SK-N-SH treated with all-trans-retinoic acid at 6 μM for 48 hours (cell line): ENCODE measurements around the gene SPTB.

ENCODE experiments used
- ARNTL ChIP-seq: fragments of 450-650 bp; formaldehyde crosslinking; IDR thresholded peaks from 2 replicates; pipeline ENCODE4 v1.5.0; 2020; ENCODE audit warnings: low read depth, mild to moderate bottlenecking, moderate library complexity, borderline replicate concordance
- BACH2 ChIP-seq: fragments of 250-450 bp; sonication (Bioruptor Pico); IDR thresholded peaks from 2 replicates; pipeline ENCODE4 v1.9.0; 2021; ENCODE audit warnings: mild to moderate bottlenecking, borderline replicate concordance
- ESRRG ChIP-seq: fragments of 250-450 bp; sonication (Bioruptor Pico); IDR thresholded peaks from 2 replicates; pipeline ENCODE4 v1.6.1; 2021; ENCODE audit warnings: mild to moderate bottlenecking
- ISL1 ChIP-seq: fragments of 250-450 bp; sonication (Bioruptor Pico); IDR thresholded peaks from 2 replicates; pipeline ENCODE4 v2.1.2; 2022; ENCODE audit warnings: mild to moderate bottlenecking, moderate library complexity
- OSR1 ChIP-seq: fragments of 250-450 bp; sonication (Bioruptor Pico); IDR thresholded peaks from 2 replicates; pipeline ENCODE4 v1.8.0; 2022; ENCODE audit warnings: moderate library complexity, mild to moderate bottlenecking, inconsistent platforms
- RARB ChIP-seq: fragments of 250-450 bp; sonication (Bioruptor Pico); IDR thresholded peaks from 2 replicates; pipeline ENCODE4 v1.8.0; 2021; ENCODE audit warnings: mild to moderate bottlenecking, moderate library complexity
- ZC3H10 ChIP-seq: fragments of 250-450 bp; sonication (Bioruptor Pico); IDR thresholded peaks from 2 replicates; pipeline ENCODE4 v1.5.1; 2021; ENCODE audit warnings: mild to moderate bottlenecking, moderate library complexity
- ZFP30 ChIP-seq: fragments of 450-650 bp; formaldehyde crosslinking; IDR thresholded peaks from 2 replicates; pipeline ENCODE4 v1.5.0; 2022; ENCODE audit warnings: mild to moderate bottlenecking, moderate library complexity
- ZNF70 ChIP-seq: fragments of 450-650 bp; formaldehyde crosslinking; IDR thresholded peaks from 2 replicates; pipeline ENCODE4 v1.5.0; 2020; ENCODE audit warnings: mild to moderate bottlenecking, moderate library complexity
- TF ChIP-seq, protein P1 (sequence below): fragments of 250-450 bp; sonication (Bioruptor Pico); IDR thresholded peaks from 2 replicates; pipeline ENCODE4 v1.5.1; 2020; ENCODE audit warnings: low read depth, mild to moderate bottlenecking, moderate library complexity
- TF ChIP-seq, protein P2 (sequence below): fragments of 250-450 bp; sonication (Bioruptor Pico); IDR thresholded peaks from 2 replicates; pipeline ENCODE4 v1.8.0; 2020; ENCODE audit warnings: mild to moderate bottlenecking, moderate library complexity, borderline replicate concordance
- TF ChIP-seq, protein P3 (sequence below): fragments of 250-450 bp; sonication (Bioruptor Pico); IDR thresholded peaks from 2 replicates; pipeline ENCODE4 v1.5.1; 2021; ENCODE audit warnings: mild to moderate bottlenecking, moderate library complexity
- TF ChIP-seq, protein P4 (sequence below): fragments of 250-450 bp; sonication (Bioruptor Pico); IDR thresholded peaks from 2 replicates; pipeline ENCODE4 v1.5.0; 2020; ENCODE audit warnings: mild to moderate bottlenecking, moderate library complexity

DNA sequence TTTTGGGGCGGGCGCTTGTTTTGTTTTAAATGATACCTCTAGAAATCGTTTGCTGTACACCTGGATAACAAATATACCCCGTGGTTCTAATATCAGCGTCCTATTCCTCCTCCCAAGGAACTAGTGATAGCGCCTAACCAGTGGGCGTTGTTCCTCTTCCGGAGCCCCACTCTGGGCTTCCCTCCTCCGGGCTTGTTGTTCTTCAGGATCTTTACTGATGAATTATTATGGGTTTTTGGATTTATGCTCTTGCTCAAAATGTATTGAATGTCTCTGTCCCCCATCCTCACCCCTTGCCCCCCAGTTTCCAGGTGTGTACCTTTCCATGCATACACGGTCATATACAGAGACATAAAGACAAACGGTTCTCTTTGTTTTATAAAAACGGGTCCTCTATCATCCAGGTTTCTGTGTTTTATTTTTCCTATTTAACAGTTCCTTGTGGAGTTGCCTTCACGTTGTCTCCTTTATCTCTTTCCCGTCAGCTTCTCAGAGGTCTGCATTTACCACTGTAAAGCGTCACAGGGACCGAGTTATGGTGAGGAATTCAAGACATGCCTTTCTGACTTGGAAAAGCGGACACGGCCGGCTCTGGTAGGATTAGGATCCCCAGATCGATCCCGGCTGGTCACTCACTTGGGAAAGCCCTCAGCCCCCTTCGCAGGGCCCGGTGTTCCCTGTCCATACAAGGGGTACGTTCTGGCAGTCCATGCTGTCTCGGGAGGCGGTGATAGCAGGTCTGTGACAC, 176.1 kb downstream of the SPTB start:
- TF ChIP-seq, protein P1, sequence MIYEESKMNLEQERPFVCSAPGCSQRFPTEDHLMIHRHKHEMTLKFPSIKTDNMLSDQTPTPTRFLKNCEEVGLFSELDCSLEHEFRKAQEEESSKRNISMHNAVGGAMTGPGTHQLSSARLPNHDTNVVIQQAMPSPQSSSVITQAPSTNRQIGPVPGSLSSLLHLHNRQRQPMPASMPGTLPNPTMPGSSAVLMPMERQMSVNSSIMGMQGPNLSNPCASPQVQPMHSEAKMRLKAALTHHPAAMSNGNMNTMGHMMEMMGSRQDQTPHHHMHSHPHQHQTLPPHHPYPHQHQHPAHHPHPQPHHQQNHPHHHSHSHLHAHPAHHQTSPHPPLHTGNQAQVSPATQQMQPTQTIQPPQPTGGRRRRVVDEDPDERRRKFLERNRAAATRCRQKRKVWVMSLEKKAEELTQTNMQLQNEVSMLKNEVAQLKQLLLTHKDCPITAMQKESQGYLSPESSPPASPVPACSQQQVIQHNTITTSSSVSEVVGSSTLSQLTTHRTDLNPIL (CRISPR knock-in tag) = no peak
- no peak for TF ChIP-seq ZNF70 (CRISPR knock-in tag)
- no peak for TF ChIP-seq RARB (CRISPR knock-in tag)
- TF ChIP-seq ARNTL (CRISPR knock-in tag) = no peak
- TF ChIP-seq, protein P2, sequence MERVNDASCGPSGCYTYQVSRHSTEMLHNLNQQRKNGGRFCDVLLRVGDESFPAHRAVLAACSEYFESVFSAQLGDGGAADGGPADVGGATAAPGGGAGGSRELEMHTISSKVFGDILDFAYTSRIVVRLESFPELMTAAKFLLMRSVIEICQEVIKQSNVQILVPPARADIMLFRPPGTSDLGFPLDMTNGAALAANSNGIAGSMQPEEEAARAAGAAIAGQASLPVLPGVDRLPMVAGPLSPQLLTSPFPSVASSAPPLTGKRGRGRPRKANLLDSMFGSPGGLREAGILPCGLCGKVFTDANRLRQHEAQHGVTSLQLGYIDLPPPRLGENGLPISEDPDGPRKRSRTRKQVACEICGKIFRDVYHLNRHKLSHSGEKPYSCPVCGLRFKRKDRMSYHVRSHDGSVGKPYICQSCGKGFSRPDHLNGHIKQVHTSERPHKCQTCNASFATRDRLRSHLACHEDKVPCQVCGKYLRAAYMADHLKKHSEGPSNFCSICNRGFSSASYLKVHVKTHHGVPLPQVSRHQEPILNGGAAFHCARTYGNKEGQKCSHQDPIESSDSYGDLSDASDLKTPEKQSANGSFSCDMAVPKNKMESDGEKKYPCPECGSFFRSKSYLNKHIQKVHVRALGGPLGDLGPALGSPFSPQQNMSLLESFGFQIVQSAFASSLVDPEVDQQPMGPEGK (CRISPR knock-in tag) = no peak
- TF ChIP-seq, protein P3, sequence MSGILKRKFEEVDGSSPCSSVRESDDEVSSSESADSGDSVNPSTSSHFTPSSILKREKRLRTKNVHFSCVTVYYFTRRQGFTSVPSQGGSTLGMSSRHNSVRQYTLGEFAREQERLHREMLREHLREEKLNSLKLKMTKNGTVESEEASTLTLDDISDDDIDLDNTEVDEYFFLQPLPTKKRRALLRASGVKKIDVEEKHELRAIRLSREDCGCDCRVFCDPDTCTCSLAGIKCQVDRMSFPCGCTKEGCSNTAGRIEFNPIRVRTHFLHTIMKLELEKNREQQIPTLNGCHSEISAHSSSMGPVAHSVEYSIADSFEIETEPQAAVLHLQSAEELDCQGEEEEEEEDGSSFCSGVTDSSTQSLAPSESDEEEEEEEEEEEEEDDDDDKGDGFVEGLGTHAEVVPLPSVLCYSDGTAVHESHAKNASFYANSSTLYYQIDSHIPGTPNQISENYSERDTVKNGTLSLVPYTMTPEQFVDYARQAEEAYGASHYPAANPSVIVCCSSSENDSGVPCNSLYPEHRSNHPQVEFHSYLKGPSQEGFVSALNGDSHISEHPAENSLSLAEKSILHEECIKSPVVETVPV (CRISPR knock-in tag) = no peak
- TF ChIP-seq ISL1 (CRISPR knock-in tag) = no peak
- TF ChIP-seq ESRRG (CRISPR knock-in tag) = no peak
- TF ChIP-seq ZC3H10 (CRISPR knock-in tag) = no peak
- TF ChIP-seq BACH2 = no peak
- TF ChIP-seq, protein P4, sequence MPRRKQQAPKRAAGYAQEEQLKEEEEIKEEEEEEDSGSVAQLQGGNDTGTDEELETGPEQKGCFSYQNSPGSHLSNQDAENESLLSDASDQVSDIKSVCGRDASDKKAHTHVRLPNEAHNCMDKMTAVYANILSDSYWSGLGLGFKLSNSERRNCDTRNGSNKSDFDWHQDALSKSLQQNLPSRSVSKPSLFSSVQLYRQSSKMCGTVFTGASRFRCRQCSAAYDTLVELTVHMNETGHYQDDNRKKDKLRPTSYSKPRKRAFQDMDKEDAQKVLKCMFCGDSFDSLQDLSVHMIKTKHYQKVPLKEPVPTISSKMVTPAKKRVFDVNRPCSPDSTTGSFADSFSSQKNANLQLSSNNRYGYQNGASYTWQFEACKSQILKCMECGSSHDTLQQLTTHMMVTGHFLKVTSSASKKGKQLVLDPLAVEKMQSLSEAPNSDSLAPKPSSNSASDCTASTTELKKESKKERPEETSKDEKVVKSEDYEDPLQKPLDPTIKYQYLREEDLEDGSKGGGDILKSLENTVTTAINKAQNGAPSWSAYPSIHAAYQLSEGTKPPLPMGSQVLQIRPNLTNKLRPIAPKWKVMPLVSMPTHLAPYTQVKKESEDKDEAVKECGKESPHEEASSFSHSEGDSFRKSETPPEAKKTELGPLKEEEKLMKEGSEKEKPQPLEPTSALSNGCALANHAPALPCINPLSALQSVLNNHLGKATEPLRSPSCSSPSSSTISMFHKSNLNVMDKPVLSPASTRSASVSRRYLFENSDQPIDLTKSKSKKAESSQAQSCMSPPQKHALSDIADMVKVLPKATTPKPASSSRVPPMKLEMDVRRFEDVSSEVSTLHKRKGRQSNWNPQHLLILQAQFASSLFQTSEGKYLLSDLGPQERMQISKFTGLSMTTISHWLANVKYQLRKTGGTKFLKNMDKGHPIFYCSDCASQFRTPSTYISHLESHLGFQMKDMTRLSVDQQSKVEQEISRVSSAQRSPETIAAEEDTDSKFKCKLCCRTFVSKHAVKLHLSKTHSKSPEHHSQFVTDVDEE (CRISPR knock-in tag) = no peak
- TF ChIP-seq OSR1 = no peak
- no peak for TF ChIP-seq ZFP30 (CRISPR knock-in tag)
